Omental fat pad (tissue), 4 donors: ENCODE measurements around the gene PDILT. TPM values are rescaled to one million over a fixed set of nuclear protein-coding genes. Genes with fewer than 3 reads are reported as not detected.
A peak's percentile ranks its signal among the peaks of the same experiment; 100 is the strongest.

Experiments used
- ATAC-seq: fragments of 150-250 bp; one replicate; pipeline ENCODE4 v1.9.1; 2016; ENCODE audit warnings: mild to moderate bottlenecking, moderate library complexity; ENCODE audit not compliant: low FRiP score
- DNase-seq: peaks from one replicate; pipeline ENCODE4 v3.0.0-alpha.2; 2019; ENCODE audit warnings: low spot score
- total RNA-seq, 4 donors: library from RNA; depleted of rRNA; stranded (reverse); fragments of >200 nt; gene quantifications; one replicate each; pipeline ENCODE4 v1.1.0, GENCODE V29; 2016
- TF ChIP-seq, protein P1 (sequence below), 3 donors: fragments of 450-650 bp; IDR thresholded peaks; one replicate each; pipeline ENCODE4 v1.5.1; 2016 to 2017; ENCODE audit warnings: antibody characterized with exemption in 3 of 3, mild to moderate bottlenecking in 3 of 3, moderate library complexity in 2 of 3

PDILT gene
- total RNA-seq, 4 donors from 2014 or later = not detected

- TF ChIP-seq, protein P1, sequence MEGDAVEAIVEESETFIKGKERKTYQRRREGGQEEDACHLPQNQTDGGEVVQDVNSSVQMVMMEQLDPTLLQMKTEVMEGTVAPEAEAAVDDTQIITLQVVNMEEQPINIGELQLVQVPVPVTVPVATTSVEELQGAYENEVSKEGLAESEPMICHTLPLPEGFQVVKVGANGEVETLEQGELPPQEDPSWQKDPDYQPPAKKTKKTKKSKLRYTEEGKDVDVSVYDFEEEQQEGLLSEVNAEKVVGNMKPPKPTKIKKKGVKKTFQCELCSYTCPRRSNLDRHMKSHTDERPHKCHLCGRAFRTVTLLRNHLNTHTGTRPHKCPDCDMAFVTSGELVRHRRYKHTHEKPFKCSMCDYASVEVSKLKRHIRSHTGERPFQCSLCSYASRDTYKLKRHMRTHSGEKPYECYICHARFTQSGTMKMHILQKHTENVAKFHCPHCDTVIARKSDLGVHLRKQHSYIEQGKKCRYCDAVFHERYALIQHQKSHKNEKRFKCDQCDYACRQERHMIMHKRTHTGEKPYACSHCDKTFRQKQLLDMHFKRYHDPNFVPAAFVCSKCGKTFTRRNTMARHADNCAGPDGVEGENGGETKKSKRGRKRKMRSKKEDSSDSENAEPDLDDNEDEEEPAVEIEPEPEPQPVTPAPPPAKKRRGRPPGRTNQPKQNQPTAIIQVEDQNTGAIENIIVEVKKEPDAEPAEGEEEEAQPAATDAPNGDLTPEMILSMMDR (IDR thresholded peaks at IDR 0.05) = no peak
- DNase-seq (no peak), ATAC-seq (peak; percentile 67)
Measured at GRCh38 chr16:20383106-20384029, 21.2 kb downstream of the PDILT start.

DNA sequence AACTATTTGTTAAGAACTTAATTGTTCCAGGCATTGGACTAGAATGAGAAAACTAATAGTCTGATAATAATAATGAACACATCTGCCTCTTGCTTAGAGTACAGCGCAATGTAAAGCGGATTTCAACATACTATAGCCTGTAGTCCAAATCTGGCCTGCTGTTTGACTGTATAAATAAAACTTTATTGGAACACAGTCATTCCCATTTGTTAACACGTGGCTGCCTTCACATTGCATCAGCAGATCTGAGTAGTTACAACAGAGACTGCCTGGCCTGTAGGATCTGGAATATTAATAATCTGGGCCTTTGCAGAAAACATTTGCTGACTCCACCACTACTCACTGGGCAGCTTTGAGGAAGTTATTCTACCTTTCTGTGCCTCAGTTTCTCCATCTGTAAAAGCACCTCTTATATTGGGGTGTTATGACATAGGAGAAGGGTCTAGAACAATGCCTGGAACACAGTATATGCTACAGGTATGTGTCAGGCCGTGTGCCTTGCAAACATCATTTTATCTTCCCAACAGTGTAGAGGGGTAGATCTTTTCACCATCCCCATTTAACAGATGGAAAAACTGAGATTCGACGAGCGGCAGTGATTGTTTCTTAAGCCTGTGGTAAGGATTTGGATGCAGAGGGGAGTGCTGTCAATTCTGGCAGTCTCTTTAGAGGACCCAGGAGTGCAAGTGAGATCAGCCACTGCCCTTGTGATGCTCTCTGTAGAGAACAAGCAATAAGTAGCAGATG is 22.2 kb downstream of the PDILT start:
- TF ChIP-seq, protein P1 (IDR thresholded peaks at IDR 0.05) = no peak
- no peak for DNase-seq
- no peak for ATAC-seq

- DNase-seq = no peak
- TF ChIP-seq, protein P1 (IDR thresholded peaks at IDR 0.05) = no peak
- ATAC-seq = no peak
Measured at GRCh38 chr16:20380782-20381181, 23.8 kb downstream of the PDILT start.

DNA sequence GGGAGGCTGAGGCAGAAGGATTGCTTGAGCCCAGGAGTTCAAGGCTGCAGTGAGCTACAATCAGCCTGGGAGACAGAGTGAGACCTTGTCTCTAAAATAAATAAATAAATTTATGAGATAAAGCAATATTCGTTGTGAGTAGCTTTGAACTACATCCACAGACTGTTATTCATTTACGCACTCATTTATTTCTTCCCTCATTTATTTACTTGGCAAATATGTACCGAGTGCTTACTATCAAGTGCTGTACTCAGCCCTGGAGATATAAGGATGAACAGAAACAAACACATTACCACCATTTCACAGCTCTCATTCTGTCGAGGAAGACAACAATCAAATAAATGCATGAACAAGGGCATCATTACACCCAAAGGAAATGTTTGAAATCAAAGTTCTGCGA is 27.4 kb downstream of the PDILT start:
- TF ChIP-seq, protein P1 (IDR thresholded peaks at IDR 0.05) = no peak
- DNase-seq = no peak
- ATAC-seq = no peak

DNA sequence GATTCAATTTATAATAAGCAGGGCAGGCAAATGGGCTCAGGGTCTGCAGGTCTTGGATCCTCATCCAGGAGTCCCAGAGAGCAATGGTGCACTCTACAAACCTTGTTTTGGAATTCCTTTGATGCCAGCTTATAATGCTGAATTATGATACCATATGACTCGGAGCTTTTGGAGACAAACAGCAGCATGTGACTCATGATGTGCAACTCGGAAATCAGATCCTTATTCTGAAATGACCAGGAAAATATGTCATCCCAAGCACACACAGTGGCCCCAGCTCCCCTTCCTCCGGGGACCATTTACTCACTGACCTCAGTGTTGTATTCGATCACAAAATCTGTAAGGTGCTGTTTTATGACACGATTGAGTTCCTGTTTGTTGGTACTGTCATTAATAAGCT is 31.8 kb downstream of the PDILT start:
- no peak for DNase-seq
- TF ChIP-seq, protein P1 (IDR thresholded peaks at IDR 0.05) = no peak
- no peak for ATAC-seq

DNA sequence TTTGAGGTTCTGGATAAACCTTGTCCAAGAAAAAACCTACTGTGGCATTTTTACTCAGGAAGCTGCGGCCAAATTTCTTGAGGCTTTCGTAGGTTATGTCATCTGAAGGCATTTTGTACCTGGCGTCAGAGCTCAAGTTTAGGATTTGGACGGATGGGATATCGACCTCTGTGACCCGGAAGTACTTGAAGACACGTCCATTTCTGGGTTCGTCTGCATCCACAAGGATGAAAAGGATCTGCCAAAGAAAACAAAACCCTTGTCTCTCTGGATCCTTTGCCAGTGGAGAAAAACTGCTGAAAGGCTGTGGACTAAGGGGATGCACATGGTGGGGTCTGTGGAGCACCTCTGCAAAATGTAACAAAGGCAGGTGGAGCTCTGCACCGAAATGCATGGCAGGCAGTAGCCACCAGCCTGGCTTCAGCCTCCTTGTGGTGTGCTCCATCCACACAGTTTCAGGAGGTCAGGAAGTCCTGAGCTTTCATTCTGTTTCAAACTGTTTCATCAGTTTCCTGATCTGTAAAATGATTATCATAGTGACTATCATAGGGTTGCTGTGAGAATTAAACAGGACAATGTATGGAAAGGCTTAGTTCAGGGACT is 35.0 kb downstream of the PDILT start:
- ATAC-seq = no peak
- no peak for DNase-seq
- TF ChIP-seq, protein P1 (IDR thresholded peaks at IDR 0.05) = no peak
